ENCODE data around the gene ZNF423.

DNA sequence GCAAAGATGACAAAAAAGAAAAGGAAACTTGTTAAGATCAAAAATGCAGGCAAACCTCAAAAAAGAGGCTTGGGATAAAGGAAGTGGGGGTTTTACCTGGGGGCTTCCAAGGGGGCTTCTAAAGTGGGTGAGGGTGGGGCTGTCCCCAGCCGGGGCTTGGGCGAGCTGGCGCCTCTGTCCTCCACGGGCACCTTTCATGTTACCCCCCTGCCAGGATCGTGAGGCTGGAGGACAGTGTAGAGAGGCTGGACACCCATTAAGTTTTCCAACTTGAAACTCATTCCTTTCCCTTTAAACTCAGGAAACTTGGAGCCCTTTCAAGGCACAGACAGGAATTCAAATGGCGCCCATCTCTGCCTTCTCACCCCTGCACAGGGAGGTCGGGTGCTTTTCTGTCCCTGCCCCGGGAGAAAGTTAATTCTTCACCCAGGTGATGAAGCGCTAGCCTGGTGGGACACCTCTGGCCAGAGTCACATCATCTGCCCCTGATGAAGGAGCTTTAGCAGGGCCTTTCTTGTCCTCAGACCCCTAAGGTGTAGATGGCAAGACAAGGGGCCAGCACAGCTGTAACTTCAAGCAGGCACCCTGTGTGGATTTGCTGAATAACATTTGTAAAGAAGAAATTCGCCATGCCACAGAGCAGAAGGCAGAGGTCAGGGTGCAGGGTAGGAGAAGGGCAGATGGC, 395.0 kb downstream of the ZNF423 start:
- TF ChIP-seq FOXM1 (IDR thresholded peaks at IDR 0.05; ENCODE audit: borderline replicate concordance) (no peak), CTBP1 (IDR thresholded peaks at IDR 0.05; ENCODE audit: borderline replicate concordance) (no peak), FOXK2 (IDR thresholded peaks at IDR 0.05) (no peak), PKNOX1 (IDR thresholded peaks at IDR 0.05) (no peak), NFRKB (IDR thresholded peaks at IDR 0.05) (no peak), TARDBP (IDR thresholded peaks at IDR 0.05) (no peak), SUZ12 (IDR thresholded peaks at IDR 0.05) (no peak), ZNF384 (IDR thresholded peaks at IDR 0.05) (no peak), HDGF (IDR thresholded peaks at IDR 0.05; ENCODE audit: borderline replicate concordance) (no peak), L3MBTL2 (conservative IDR thresholded peaks at IDR 0.05) (no peak), SP1 (IDR thresholded peaks at IDR 0.05) (no peak), BHLHE40 (IDR thresholded peaks at IDR 0.05; ENCODE audit: borderline replicate concordance) (no peak)
